ENCODE measurements around the gene CPNE9.

The CPNE9 gene

GRCh38 chr3:9736831-9737230 is 33.2 kb downstream of the CPNE9 start:
- Histone ChIP-seq H3K4me1 (ENCODE audit: insufficient read depth, low read length) (peaks cover 6% of the 10 kb centered on the region; the same call in 1 of the 2 replicates), H3K36me3 (ENCODE audit: insufficient read depth, low read length) (peaks cover 35% of the 10 kb centered on the region)

GRCh38 chr3:9739181-9739580 is 35.5 kb downstream of the CPNE9 start:
- no peaks in the 10 kb centered on the region for H3K9me3 ChIP-seq (ENCODE audit: control insufficient read depth, insufficient read depth, low read length)
- H3K9ac ChIP-seq (ENCODE audit: low read depth, low read length): no peak overlapping the region
- H3K36me3 ChIP-seq (ENCODE audit: insufficient read depth, low read length): peaks cover 52% of the 10 kb centered on the region
- no peaks in the 10 kb centered on the region for H3K4me1 ChIP-seq (ENCODE audit: insufficient read depth, low read length)

More at GRCh38 chr3:9736831-9737230, 33.2 kb downstream of the CPNE9 start:
- Histone ChIP-seq H3K9ac (ENCODE audit: low read depth, low read length) (no peak overlapping the region), H3K9me3 (ENCODE audit: control insufficient read depth, insufficient read depth, low read length) (no peaks in the 10 kb centered on the region)

GRCh38 chr3:9742560-9742959 is 38.9 kb downstream of the CPNE9 start:
- Histone ChIP-seq H3K9me3 (ENCODE audit: control insufficient read depth, insufficient read depth, low read length) (no peaks in the 10 kb centered on the region), H3K4me1 (ENCODE audit: insufficient read depth, low read length) (no peaks in the 10 kb centered on the region), H3K9ac (ENCODE audit: low read depth, low read length) (no peak overlapping the region), H3K36me3 (ENCODE audit: insufficient read depth, low read length) (peaks cover 43% of the 10 kb centered on the region)

- peaks cover 40% of the 10 kb centered on the region for H3K36me3 ChIP-seq (ENCODE audit: insufficient read depth, low read length)
- no peaks in the 10 kb centered on the region for H3K9me3 ChIP-seq (ENCODE audit: control insufficient read depth, insufficient read depth, low read length)
- H3K4me1 ChIP-seq (ENCODE audit: insufficient read depth, low read length): no peaks in the 10 kb centered on the region
- no peak overlapping the region for H3K9ac ChIP-seq (ENCODE audit: low read depth, low read length)
These were observed 39.9 kb downstream of the CPNE9 start for GRCh38 chr3:9743548-9743947.

GRCh38 chr3:9744162-9744561 is 40.5 kb downstream of the CPNE9 start:
- Histone ChIP-seq H3K36me3 (ENCODE audit: insufficient read depth, low read length) (peaks cover 34% of the 10 kb centered on the region), H3K9ac (ENCODE audit: low read depth, low read length) (no peak overlapping the region), H3K4me1 (ENCODE audit: insufficient read depth, low read length) (no peaks in the 10 kb centered on the region)

GRCh38 chr3:9745521-9745920 is 41.9 kb downstream of the CPNE9 start:
- peaks cover 26% of the 10 kb centered on the region for H3K36me3 ChIP-seq (ENCODE audit: insufficient read depth, low read length)
- no peaks in the 10 kb centered on the region for H3K9me3 ChIP-seq (ENCODE audit: control insufficient read depth, insufficient read depth, low read length)
- H3K4me1 ChIP-seq (ENCODE audit: insufficient read depth, low read length): no peaks in the 10 kb centered on the region
- H3K9ac ChIP-seq (ENCODE audit: low read depth, low read length): no peak overlapping the region

More at GRCh38 chr3:9744162-9744561, 40.5 kb downstream of the CPNE9 start:
- no peaks in the 10 kb centered on the region for H3K9me3 ChIP-seq (ENCODE audit: control insufficient read depth, insufficient read depth, low read length)

GRCh38 chr3:9746330-9746729 is 42.7 kb downstream of the CPNE9 start:
- Histone ChIP-seq H3K4me1 (ENCODE audit: insufficient read depth, low read length) (no peaks in the 10 kb centered on the region), H3K36me3 (ENCODE audit: insufficient read depth, low read length) (peaks cover 24% of the 10 kb centered on the region), H3K9me3 (ENCODE audit: control insufficient read depth, insufficient read depth, low read length) (no peaks in the 10 kb centered on the region)

GRCh38 chr3:9747267-9747666 is 43.6 kb downstream of the CPNE9 start:
- Histone ChIP-seq H3K4me1 (ENCODE audit: insufficient read depth, low read length) (no peaks in the 10 kb centered on the region), H3K9me3 (ENCODE audit: control insufficient read depth, insufficient read depth, low read length) (no peaks in the 10 kb centered on the region), H3K36me3 (ENCODE audit: insufficient read depth, low read length) (peaks cover 18% of the 10 kb centered on the region), H3K9ac (ENCODE audit: low read depth, low read length) (no peak overlapping the region)

More at GRCh38 chr3:9746330-9746729, 42.7 kb downstream of the CPNE9 start:
- H3K9ac ChIP-seq (ENCODE audit: low read depth, low read length): no peak overlapping the region

- Histone ChIP-seq H3K9ac (ENCODE audit: low read depth, low read length) (no peak overlapping the region), H3K36me3 (ENCODE audit: insufficient read depth, low read length) (peaks cover 11% of the 10 kb centered on the region), H3K4me1 (ENCODE audit: insufficient read depth, low read length) (no peaks in the 10 kb centered on the region), H3K9me3 (ENCODE audit: control insufficient read depth, insufficient read depth, low read length) (no peaks in the 10 kb centered on the region)
These were observed 44.4 kb downstream of the CPNE9 start for GRCh38 chr3:9748031-9748430.

GRCh38 chr3:9749296-9749644 is 45.6 kb downstream of the CPNE9 start:
- H3K4me1 ChIP-seq (ENCODE audit: insufficient read depth, low read length): no peaks in the 10 kb centered on the region
- H3K9me3 ChIP-seq (ENCODE audit: control insufficient read depth, insufficient read depth, low read length): no peaks in the 10 kb centered on the region
- H3K9ac ChIP-seq (ENCODE audit: low read depth, low read length): peak overlapping the region; percentile 84
- H3K36me3 ChIP-seq (ENCODE audit: insufficient read depth, low read length): peaks cover 3% of the 10 kb centered on the region

GRCh38 chr3:9749645-9750555 is 46.3 kb downstream of the CPNE9 start, which contains the start of gene OGG1:
TSS of gene OGG1 (plus strand) at chr3:9749952. CDS start at chr3:9750287, 335 bp downstream.
- H3K36me3 ChIP-seq (ENCODE audit: insufficient read depth, low read length): peaks cover 3% of the 10 kb centered on the region
- H3K9ac ChIP-seq (ENCODE audit: low read depth, low read length): peak within 1 kb of the TSS; percentile 84
- no peaks in the 10 kb centered on the region for H3K9me3 ChIP-seq (ENCODE audit: control insufficient read depth, insufficient read depth, low read length)
- H3K4me1 ChIP-seq (ENCODE audit: insufficient read depth, low read length): no peaks in the 10 kb centered on the region

GRCh38 chr3:9750556-9751411 is 47.2 kb downstream of the CPNE9 start:
- Histone ChIP-seq H3K36me3 (ENCODE audit: insufficient read depth, low read length) (peaks cover 3% of the 10 kb centered on the region), H3K4me1 (ENCODE audit: insufficient read depth, low read length) (no peaks in the 10 kb centered on the region), H3K9ac (ENCODE audit: low read depth, low read length) (peak overlapping the region; percentile 84), H3K9me3 (ENCODE audit: control insufficient read depth, insufficient read depth, low read length) (no peaks in the 10 kb centered on the region)

GRCh38 chr3:9754678-9755077 is 51.0 kb downstream of the CPNE9 start:
- H3K36me3 ChIP-seq (ENCODE audit: insufficient read depth, low read length): 0 out of 2 replicates have a peak, but pooled peaks cover 3% of the 10 kb centered on the region

GRCh38 chr3:9757427-9757826 is 53.8 kb downstream of the CPNE9 start:
- Histone ChIP-seq H3K4me1 (ENCODE audit: insufficient read depth, low read length) (no peaks in the 10 kb centered on the region), H3K9me3 (ENCODE audit: control insufficient read depth, insufficient read depth, low read length) (no peaks in the 10 kb centered on the region), H3K9ac (ENCODE audit: low read depth, low read length) (no peak overlapping the region), H3K36me3 (ENCODE audit: insufficient read depth, low read length) (0 out of 2 replicates have a peak, but pooled peaks cover 3% of the 10 kb centered on the region)

More at GRCh38 chr3:9754678-9755077, 51.0 kb downstream of the CPNE9 start:
- Histone ChIP-seq H3K9ac (ENCODE audit: low read depth, low read length) (no peak overlapping the region), H3K9me3 (ENCODE audit: control insufficient read depth, insufficient read depth, low read length) (no peaks in the 10 kb centered on the region), H3K4me1 (ENCODE audit: insufficient read depth, low read length) (no peaks in the 10 kb centered on the region)

All from ES-I3 (cell line).